GM20431 (cell line): ENCODE measurements around the gene CPLX4.

ENCODE experiments used
- in situ Hi-C: fragments of 300-500 bp; cut with MseI, MboI; formaldehyde crosslinking; loops from one replicate; pipeline ENCODE4 v1.15.0; 2020; ENCODE audit warnings: low sequenced_read_pairs; ENCODE audit not compliant: unreplicated experiment

The CPLX4 gene

GRCh38 chr18:59308248-59308937 lies 10.1 kb downstream of the CPLX4 start:
- in situ Hi-C loops, result no loop called here

- in situ Hi-C loops, result no loop called here
Measured at GRCh38 chr18:59306640-59307039, 11.8 kb downstream of the CPLX4 start.

- in situ Hi-C loops, result no loop called here
Measured at GRCh38 chr18:59305295-59305694, 13.2 kb downstream of the CPLX4 start.

- in situ Hi-C loops, result no loop called here
Measured at GRCh38 chr18:59303656-59304195, 14.7 kb downstream of the CPLX4 start.

GRCh38 chr18:59303006-59303405 lies 15.4 kb downstream of the CPLX4 start:
- in situ Hi-C loops, result no loop called here

- in situ Hi-C loops, result no loop called here
Measured at GRCh38 chr18:59301929-59302328, 16.5 kb downstream of the CPLX4 start.

GRCh38 chr18:59300676-59301285 lies 17.7 kb downstream of the CPLX4 start:
- in situ Hi-C loops, result no loop called here

- in situ Hi-C loops, result no loop called here
Measured at GRCh38 chr18:59298871-59299270, 19.6 kb downstream of the CPLX4 start.

- in situ Hi-C loops, result no loop called here
Measured at GRCh38 chr18:59293317-59293716, 25.1 kb downstream of the CPLX4 start.

GRCh38 chr18:59286341-59286740 lies 32.1 kb downstream of the CPLX4 start:
- in situ Hi-C loops, result no loop called here

- in situ Hi-C loops, result no loop called here
Measured at GRCh38 chr18:59282341-59282740, 36.1 kb downstream of the CPLX4 start.

- in situ Hi-C loops, result no loop called here
Measured at GRCh38 chr18:59279722-59280121, 38.7 kb downstream of the CPLX4 start.

- in situ Hi-C loops, result no loop called here
Measured at GRCh38 chr18:59279193-59279592, 39.3 kb downstream of the CPLX4 start.

- in situ Hi-C loops, result no loop called here
Measured at GRCh38 chr18:59278793-59279192, 39.7 kb downstream of the CPLX4 start.

GRCh38 chr18:59276047-59276446 lies 42.4 kb downstream of the CPLX4 start:
- in situ Hi-C loops, result no loop called here

- in situ Hi-C loops, result no loop called here
Measured at GRCh38 chr18:59275406-59275949, 43.0 kb downstream of the CPLX4 start.

- in situ Hi-C loops, result no loop called here
Measured at GRCh38 chr18:59274533-59274928, 43.9 kb downstream of the CPLX4 start.

GRCh38 chr18:59273759-59274532 lies 44.5 kb downstream of the CPLX4 start:
- in situ Hi-C loops, result no loop called here

- in situ Hi-C loops, result no loop called here
Measured at GRCh38 chr18:59272891-59273758, 45.3 kb downstream of the CPLX4 start, which contains the start of gene RAX. TSS of gene RAX (minus strand) at chr18:59273454. CDS start at chr18:59273206, 248 bp downstream.
